ENCODE measurements around the gene NACAD. TPM values are rescaled to one million over a fixed set of nuclear protein-coding genes. Genes with fewer than 3 reads are reported as not detected.
A peak's percentile ranks its signal among the peaks of the same experiment; 100 is the strongest.

Gene NACAD, protein sequence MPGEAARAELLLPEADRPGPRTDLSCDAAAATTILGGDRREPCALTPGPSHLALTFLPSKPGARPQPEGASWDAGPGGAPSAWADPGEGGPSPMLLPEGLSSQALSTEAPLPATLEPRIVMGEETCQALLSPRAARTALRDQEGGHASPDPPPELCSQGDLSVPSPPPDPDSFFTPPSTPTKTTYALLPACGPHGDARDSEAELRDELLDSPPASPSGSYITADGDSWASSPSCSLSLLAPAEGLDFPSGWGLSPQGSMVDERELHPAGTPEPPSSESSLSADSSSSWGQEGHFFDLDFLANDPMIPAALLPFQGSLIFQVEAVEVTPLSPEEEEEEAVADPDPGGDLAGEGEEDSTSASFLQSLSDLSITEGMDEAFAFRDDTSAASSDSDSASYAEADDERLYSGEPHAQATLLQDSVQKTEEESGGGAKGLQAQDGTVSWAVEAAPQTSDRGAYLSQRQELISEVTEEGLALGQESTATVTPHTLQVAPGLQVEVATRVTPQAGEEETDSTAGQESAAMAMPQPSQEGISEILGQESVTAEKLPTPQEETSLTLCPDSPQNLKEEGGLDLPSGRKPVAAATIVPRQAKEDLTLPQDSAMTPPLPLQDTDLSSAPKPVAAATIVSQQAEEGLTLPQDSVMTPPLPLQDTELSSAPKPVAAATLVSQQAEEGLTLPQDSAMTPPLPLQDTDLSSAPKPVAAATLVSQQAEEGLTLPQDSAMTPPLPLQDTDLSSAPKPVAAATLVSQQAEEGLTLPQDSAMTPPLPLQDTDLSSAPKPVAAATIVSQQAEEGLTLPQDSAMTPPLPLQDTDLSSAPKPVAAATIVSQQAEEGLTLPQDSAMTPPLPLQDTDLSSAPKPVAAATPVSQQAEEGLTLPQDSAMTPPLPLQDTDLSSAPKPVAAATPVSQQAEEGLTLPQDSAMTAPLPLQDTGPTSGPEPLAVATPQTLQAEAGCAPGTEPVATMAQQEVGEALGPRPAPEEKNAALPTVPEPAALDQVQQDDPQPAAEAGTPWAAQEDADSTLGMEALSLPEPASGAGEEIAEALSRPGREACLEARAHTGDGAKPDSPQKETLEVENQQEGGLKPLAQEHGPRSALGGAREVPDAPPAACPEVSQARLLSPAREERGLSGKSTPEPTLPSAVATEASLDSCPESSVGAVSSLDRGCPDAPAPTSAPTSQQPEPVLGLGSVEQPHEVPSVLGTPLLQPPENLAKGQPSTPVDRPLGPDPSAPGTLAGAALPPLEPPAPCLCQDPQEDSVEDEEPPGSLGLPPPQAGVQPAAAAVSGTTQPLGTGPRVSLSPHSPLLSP (N-terminal part only)
- total RNA-seq (2014; rRNA removed; shearing (Covaris generic)), result 0.03 and 0.08 TPM in 2 replicates
- polyA plus RNA-seq (2015; cell fraction: cytosol; rRNA removed), result 0.26 and 0.33 TPM in 2 replicates
- polyA plus RNA-seq (2015; cell fraction: nucleus; rRNA removed), result 0.48 and 0.51 TPM in 2 replicates

DNA sequence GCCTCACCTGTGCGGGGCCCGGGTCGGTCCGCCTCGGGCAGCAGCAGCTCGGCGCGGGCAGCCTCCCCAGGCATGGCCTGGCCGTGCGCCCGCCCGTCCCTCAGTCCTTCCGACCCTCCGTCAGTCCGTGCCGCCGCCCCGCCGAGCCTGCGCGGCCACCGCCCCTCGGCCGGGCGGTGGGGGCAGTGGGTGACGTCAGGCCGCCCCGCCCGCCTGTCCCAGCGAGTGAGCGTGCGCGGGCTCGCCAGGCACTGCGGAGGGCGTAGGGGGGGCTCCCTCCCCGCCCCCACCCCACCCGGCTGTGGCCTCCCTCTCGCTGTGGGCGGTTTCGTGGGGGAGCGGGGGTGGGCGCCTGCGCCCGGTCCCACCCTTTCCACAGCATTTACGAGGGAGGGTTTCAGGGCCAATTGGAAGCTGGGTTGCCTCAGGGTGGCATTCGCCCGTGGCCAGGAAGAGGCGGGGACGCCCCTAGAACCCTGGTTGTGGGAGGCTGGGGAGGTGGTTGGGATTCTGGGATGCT lies at the start of gene NACAD:
TSS of gene NACAD (minus strand) at position 149 of the 520 bp plus-strand sequence. CDS start at position 74, 75 bp downstream.
- peak; percentile 23 for DNase-seq (ENCODE audit: low read depth)

DNA sequence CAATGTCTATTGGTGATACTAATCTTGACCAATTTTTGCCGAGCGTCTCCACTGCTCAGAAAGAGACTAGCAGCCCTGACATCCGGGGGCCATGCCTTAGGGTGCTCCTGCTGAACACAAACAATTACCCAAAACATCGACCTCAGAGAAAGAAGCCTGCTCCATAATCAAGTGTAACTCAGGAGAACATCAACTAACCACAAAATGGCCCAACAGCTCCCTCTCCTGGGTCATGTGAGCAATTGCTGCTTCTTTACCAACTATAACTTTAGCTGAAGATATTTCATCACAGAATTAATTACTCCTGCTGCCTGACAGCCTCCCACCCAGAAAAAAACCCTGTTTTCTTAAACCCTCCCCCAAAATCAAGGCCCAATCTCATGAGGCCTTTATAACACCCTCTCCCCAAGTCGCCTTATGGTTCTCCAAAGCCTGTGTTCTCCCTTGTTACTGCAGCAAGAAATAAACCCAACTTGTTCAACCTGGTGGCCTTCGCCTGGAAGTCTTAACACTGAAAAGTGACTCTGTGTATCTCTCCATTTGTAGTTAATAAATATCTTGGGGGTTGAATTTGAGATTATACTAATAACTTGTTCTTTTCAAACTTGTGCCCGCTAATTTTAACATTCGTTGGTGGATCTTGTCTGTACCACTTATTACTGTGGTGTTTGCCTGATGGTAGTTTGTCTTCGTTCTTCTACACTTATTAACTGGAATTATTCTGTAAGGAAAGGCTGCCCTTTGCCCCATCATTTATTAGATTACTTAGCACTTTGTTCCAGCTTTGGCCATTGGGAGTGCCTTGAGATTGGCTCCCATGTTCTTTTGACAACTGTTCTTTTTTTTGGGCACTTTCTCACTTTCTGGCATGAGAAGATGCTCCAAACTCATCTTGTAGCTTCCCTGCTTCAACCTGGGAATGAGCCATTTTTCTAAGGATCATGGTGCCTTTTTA lies 47.6 kb upstream of the NACAD start:
- peak; percentile 40 for DNase-seq (ENCODE audit: low read depth)

DNA sequence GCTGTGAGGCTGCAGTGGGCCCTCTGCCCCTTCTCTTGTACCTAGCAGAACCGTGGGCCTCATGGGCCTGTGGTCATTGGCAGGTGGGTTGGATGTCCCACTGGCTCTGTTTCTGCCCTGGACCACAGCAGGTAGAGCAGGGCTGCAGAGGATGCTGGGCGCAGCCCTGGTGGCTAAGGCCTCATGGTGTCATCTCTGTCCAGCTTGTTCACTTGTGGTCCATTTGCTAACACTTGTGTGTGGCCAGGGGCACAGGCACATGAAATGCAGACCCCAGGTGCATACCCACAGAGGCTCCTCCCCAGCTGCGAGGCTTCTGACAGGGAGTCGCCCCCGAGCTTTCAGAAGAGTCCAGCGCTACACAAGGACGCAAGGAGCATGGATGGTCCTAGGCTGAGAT lies 45.1 kb upstream of the NACAD start:
- no peak for DNase-seq (ENCODE audit: low read depth)

DNA sequence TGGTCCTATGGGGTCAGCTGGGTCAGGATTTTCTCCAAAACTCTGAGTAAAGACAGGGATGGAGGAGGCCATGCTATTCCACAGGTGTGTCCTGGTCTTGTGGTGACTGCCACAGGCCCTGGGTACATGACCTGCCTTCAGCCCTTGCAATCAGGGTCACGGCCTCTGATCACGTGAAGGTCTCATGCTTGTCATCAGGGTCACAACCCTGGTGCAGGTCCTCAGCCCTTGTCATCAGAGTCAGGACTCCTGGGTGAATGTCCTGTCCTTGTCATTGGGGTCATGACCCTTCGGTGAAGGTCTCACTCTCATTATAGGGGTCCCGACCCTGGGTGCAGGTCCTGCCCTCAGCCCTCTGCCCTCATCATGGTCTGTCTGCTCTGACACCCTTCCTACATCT lies 44.6 kb upstream of the NACAD start:
- no peak for DNase-seq (ENCODE audit: low read depth)

DNA sequence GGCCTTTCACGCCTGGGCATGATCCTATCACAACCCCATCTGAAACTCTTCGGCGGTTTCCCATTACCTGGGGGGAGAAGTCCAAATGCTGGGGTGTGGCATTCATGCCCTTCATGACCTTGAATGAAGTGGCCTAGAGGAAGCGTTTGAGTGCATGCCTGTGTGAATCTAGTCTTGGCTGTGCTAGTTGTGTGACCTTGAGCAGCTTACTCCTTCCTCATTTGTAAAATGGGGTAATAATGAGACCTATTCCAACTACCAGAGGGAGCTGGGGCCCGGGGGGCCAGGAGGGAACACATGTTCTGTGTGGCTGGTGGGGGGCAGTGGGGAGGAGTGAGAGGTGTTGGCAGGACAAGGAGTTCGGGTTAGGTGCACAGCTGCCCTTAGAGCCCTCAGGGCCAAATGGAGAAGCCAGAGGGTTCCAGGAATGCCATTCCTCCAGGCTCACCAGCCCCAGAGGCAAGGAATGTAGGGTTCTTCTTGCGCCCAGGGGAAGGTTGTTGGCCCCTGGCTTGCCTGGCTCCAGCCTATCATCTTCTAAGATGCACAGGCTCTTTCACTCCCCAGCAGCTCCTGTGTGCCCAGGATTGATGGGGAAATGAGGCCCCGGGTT lies 44.0 kb upstream of the NACAD start:
- DNase-seq (ENCODE audit: low read depth), result no peak

DNA sequence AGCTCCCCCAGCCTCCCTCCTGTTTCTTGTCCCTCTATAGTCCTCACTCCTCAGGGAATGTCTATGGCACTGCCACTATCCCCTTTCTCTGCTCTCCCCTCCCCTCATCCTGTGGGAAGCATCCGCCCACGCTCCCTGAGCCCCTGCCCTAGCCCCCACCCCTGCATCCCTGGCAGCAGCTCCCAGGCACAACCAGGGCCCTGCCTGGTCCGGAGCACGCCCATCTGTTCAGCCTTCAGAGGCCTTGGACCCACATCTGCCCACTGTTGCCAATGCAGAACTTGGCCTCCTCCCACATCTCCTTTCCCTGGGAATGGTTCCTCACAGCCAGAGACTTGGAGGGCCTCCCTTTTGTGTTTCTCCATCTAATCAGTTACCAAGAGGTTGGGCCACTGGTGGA lies 43.1 kb upstream of the NACAD start:
- DNase-seq (ENCODE audit: low read depth), result no peak

DNA sequence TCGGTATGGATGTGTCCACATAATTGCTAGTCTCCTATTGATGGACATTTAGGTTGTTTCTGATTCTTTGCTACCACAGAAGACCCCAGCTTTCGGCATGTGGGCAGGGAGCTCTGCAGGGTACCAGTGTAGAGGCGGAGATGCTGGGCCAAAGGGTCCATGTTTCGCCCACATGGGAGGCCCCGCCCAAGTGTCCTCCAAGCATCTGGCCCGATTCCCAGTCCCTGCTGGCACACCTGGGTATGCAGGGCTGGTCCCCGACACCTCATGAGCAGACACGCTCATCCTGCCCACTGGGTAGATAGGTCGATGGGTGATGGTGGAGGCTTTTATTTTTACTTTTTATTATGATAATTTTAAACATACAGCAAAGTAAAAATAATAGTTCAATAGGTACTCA lies 42.1 kb upstream of the NACAD start:
- DNase-seq (ENCODE audit: low read depth), result no peak

DNA sequence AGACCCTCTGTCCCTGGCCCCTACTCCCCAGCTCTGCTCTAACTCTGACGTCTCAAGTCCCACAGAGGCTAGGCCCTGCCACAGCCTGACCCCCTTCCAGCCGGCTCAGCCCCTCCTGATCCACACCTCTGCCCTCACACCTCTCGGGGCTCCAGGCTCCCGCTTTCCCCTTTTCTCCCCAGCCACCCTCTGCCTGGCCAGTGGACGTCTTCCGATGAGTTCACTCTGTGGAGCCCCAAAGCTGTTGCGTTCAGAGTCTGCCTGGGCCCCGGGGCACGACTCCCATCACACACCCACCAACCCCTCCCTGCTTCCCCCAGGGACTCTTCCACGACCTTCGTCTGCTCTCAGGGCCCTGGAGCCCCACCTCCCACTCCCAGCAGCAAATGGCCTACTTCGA lies 41.1 kb upstream of the NACAD start:
- DNase-seq (ENCODE audit: low read depth), result no peak

DNA sequence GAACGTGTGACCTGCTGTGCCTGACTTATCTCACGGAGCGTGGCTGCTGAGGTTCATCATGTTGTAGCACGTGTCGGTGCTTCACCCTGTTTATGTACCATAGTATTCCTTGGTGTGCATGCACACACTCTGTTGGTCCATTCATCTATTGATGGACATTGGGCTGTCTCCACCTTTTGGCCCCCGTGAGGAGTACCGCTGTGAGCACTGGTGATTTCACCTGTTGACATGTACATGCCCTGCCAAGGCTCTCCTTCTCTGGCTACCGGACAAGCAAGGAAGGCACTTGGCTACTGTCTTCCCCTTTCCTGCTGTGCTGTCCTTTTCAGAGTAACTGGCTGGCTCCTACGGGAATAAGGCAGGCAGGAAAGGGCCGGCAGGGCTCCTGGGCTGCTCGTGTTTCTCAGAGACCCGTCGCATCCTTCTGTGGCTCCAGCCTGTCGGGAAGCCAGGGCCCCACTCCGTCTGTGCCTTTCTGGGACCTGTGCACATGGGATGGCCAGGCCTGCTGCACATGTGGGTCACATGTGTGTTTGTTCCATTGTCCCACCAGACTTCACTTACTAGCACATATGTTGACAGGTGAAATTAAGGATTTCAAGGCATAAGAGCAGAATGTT lies 40.5 kb upstream of the NACAD start:
- no peak for DNase-seq (ENCODE audit: low read depth)

DNA sequence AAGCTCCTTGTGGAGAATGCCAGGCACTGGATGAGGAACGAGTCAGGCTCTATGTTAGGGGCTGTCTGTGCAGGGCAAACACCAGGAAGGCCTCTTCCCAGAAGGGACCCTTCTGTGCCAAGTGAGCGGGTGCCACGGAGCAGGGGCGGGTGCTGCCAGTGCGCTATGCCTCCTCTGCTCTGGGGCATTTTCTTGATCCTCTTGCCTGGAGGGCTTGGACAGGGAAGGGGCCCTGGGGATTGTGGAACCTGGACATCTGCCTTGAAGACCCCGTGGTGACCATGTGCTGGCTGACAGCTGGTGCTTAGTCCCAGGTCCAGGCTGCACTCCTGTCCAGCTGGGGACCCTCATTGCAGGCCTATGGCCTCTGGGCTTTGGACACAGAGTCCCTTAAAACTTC lies 38.2 kb upstream of the NACAD start:
- DNase-seq (ENCODE audit: low read depth), result no peak

DNA sequence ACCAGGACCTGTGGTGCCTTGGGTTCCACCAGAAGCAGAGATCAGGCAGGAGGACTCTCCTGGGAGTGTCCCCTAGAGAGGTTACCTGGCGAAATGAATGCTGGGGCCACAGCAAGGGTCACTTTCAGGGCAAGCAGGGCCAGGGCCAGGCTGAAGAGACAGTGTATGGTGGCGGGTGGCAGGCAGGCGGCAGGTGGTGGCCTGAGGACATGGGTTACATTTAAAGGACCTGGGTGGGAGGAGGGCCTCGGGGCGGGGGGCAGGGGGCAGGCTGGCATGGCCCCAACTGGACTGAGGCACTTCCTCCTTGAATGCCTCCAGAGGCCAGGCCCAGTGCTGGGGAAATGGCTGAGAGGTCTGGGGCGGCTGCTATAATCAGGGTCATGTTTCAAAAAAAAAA lies 37.4 kb upstream of the NACAD start:
- DNase-seq (ENCODE audit: low read depth), result no peak

DNA sequence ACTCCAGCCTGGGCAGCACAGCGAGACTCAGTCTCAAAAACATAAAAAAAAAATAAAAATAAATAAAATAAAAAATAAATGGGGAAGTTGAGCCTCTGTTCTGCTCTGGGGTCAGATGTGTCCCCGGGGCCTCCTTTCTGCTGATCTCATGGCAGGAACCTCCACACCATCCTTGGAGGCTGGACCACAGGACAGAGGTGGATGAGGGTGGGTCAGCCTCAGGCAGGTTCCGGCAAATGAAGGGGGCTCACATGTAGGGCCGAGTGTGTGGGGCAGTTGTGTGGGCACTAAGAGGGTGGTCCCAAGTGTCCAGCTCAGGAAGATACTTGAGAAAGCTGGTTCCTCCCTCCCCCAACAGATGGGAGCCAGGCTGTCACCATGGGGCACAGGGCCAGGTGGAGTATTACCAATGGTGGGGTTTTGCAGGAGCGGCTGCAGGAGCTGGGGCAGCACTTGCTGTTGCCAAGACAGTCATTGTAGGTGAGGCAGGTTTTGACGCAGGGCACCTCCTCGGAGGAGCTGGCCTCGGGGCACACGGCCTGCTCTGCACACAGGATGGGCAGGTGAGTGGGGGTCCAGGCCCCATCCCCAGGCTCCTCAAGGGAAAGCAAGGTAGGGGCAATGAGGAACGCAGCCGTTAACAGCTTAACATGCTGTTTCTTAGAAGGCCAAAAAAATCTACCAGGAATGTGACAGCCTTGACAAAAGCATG lies 36.6 kb upstream of the NACAD start:
- DNase-seq (ENCODE audit: low read depth), result no peak

DNA sequence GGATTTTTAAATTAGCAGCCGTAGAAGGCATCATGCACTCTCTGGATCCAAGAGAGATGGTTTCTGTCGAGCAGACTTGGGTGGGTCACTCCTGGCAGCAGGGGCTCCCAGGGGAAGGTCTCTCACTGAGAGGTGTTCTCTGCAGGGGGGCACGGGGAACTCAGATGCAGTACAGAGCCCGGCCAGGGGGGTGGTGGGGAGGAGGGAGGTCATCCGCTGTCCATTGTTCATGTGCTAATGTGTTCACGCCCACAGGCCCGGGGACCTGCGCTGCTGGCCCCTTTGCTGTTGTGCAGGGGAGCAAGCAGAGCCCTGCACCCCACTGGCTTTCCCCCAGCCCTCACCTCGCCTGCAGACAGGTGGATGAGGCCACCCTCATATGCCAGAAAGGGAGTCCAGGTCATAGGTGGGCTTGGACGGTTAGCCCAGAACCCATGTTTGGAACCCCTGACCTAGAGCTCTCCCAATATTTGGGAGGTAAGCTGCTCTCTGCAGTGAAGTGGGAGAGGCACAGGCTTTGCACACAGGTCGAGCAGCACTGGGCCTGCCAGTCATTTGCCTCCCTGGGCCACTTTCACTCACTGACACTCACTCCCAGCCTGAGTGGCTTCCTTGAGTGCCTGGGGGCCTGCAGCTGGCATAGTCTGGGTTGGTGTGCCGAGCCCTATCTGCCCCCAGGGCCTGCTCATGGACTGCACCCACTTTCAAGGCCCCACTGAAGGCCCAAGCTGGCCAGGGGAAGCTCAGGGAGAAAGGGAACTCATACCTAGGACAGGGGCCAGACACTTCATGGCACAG lies 35.3 kb upstream of the NACAD start:
- DNase-seq (ENCODE audit: low read depth), result no peak

DNA sequence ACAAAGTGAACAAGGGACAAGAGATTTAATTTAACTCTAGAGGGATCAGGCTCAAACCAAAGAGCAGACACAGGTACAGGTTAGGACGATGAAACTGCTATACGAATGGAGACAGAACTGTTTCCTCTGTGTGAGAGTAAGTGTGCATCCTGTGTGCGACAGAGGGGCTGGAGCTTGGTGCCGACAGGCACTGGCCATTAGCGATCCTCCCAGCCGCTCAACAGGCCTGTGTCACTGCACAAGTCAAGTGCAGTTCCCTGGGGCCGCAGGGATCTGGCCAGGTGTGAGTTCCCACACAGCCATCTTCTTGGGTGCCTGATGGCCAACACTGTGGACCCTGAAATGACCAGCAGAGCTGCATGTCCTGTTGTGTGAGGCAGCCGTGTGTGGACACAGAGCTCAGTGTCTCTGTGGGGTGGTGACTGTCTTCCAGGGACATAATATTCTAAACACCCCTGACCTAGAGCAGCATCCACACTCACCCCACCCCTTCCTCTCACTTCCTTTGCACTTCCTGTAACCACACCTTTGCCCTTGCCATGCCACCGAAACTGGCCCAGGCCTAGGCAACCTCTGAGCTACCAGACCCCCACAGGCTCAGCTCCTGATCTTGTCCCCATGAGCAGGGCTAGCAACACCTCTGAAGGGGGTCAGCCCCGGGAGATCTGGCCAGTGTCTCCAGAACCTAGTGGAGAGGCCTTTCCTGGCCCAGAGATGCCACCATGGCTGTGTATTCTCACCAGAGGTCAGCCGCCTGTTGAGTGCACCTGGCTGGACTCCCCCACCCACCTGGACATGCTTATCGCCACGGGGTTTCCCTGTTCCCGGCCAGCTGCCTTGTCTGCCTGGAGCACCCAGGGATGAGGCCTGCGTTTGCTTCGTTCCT lies 34.4 kb upstream of the NACAD start:
- DNase-seq (ENCODE audit: low read depth), result no peak

DNA sequence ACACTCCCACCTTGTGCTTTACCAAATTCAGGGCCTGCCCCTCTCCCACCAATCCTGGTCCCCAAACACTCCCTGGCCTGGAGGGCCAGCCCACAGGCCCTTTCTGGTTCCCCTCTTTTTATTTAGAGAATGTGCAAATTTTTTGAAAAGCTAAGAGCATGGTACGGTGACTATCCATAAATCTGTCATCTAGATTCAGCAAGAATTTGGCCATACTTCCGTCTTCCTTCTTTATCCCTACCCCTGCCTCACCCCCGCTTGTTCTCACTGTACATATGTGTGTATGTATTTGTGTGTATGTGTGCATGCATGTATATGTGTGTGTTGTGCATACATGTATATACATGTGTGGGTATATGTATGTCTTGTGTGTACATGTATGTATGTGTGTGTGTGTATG lies 30.8 kb upstream of the NACAD start:
- DNase-seq (ENCODE audit: low read depth), result no peak

DNA sequence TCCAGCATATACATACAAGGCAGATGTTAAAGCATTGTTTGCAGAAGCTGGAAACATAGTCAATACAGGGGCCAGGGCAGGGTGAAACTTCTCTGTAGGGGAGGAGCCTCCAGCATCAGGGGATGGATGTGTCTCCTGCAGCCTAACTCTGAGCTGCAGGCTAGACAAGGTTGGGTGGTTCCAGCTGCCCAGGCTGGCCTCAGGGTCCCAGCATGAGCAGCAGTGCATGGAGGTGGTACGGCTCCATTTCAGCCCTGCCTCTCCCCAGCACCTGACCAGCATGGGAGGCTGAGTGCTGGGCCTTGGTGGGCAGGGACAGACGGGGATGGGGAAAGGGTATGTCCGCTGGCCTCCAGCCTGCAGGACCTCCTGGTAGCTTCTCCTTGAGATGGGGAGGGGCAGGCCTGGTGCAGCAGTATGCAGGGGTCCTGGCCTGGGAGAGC lies 30.1 kb upstream of the NACAD start:
- no peak for DNase-seq (ENCODE audit: low read depth)

Measured in HT1080 (cell line).